Thyroid gland (tissue), 4 donors: Measurements from ENCODE around the gene UGP2. TPM values are rescaled to one million over a fixed set of nuclear protein-coding genes. Genes with fewer than 3 reads are reported as not detected.

ENCODE experiments used
- DNase-seq, 2 donors: peaks; one replicate each; pipeline ENCODE4 v3.0.0-alpha.2; 2019
- H3K27ac ChIP-seq, 3 donors: fragments of 200-600 bp; sonication (generic); 1 replicate in 2 of 3; 2 replicates in 1 of 3; pipeline ENCODE4 v1.5.1; 2016 to 2019; ENCODE audit warnings: mild to moderate bottlenecking in 1 of 3, moderate library complexity in 1 of 3
- H3K27me3 ChIP-seq: fragments of 200-600 bp; sonication (generic); one replicate; pipeline ENCODE4 v1.5.1; 2019
- H3K36me3 ChIP-seq, 2 donors: fragments of 200-600 bp; sonication (generic); one replicate each; pipeline ENCODE4 v1.5.1; 2016 to 2019
- H3K4me1 ChIP-seq, 2 donors: fragments of 200-600 bp; sonication (generic); one replicate each; pipeline ENCODE4 v1.5.1; 2017 to 2019
- H3K4me3 ChIP-seq, 3 donors: fragments of 200-600 bp; sonication (generic); replicated peaks in 1 of 3; 1 replicate in 2 of 3; 2 replicates in 1 of 3; pipeline ENCODE4 v1.5.1; 2016; ENCODE audit warnings: mild to moderate bottlenecking in 1 of 3
- H3K9me3 ChIP-seq: fragments of 200-600 bp; sonication (generic); one replicate; pipeline ENCODE4 v1.5.1; 2017
- POLR2A ChIP-seq, 2 donors: fragments of 450-650 bp; IDR thresholded peaks; one replicate each; pipeline ENCODE4 v1.6.1; 2017; ENCODE audit warnings: antibody characterized with exemption in 2 of 2, mild to moderate bottlenecking in 2 of 2, moderate library complexity in 1 of 2
- WGBS, 2 donors: methylation state at CpG; one replicate each; pipeline ENCODE4 v1.1.5; 2017; 5-methylcytosine and 5-hydroxymethylcytosine counted together
- intact Hi-C: fragments of 100-400 bp; cut with DNase I; formaldehyde crosslinking; loops from one replicate; pipeline ENCODE4 v1.15.1; 2023
- total RNA-seq, 4 donors: library from RNA; depleted of rRNA; stranded (reverse); fragments of >200 nt; gene quantifications; one replicate each; pipeline ENCODE4 v1.2.3, GENCODE V29; 2016
- TF ChIP-seq, protein P1 (sequence below), 6 experiments: fragments of 200-600 bp in 3 of 6; fragments of 450-650 bp in 3 of 6; sonication (generic) in 3 of 6; IDR thresholded peaks; one replicate each; pipeline ENCODE4 v1.5.1; 2016 to 2019; ENCODE audit warnings: antibody characterized with exemption in 6 of 6, mild to moderate bottlenecking in 2 of 6, inconsistent platforms in 1 of 6, moderate library complexity in 1 of 6

UGP2 gene
- total RNA-seq, 4 donors from 2014 or later, result 120 to 140 (median 133) TPM

DNA sequence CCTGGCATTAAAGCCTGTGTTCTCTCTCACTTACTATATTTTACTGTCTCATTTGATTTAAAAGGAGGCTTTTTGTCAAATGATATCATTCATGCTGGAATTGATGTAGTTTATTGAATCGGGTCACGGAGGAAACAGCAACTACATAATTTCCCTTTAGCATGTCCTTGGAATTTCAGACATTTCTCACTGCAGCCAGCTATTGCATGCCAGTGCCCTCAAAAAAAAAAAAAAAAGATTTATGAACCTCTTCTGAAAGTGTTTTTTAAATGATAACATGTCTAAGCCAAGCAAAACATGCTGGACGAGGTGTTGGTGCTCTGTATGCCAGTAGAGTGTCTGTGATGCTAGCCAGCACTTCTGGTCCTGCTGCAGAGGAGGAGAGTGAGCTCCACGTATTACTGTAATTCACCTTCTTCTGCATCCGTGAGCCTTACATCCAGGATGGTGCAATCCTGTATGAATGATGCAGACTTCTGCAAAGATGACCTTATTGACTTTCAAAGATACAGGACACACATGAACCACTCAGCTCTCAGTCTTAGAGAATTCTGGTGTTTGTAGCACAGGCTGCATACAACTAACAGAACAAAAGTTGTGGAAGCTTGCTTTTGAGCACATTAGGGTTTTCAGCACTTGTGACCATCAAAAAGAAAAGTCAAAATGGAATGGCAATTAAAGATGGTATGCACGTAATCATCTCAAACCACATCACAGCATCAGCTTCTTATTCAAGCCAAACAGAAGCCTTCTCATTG, 31.1 kb downstream of the UGP2 start:
- H3K27me3 ChIP-seq, result no peaks in the 10 kb centered on the region
- no peaks in the 10 kb centered on the region for H3K9me3 ChIP-seq
- H3K4me3 ChIP-seq, result no peak overlapping the region
- DNase-seq, result no peak
- H3K27ac ChIP-seq, result no peak overlapping the region
- 74% methylated on average over 6 of the region's 6 CpGs for WGBS, 2 donors
- TF ChIP-seq, protein P1, sequence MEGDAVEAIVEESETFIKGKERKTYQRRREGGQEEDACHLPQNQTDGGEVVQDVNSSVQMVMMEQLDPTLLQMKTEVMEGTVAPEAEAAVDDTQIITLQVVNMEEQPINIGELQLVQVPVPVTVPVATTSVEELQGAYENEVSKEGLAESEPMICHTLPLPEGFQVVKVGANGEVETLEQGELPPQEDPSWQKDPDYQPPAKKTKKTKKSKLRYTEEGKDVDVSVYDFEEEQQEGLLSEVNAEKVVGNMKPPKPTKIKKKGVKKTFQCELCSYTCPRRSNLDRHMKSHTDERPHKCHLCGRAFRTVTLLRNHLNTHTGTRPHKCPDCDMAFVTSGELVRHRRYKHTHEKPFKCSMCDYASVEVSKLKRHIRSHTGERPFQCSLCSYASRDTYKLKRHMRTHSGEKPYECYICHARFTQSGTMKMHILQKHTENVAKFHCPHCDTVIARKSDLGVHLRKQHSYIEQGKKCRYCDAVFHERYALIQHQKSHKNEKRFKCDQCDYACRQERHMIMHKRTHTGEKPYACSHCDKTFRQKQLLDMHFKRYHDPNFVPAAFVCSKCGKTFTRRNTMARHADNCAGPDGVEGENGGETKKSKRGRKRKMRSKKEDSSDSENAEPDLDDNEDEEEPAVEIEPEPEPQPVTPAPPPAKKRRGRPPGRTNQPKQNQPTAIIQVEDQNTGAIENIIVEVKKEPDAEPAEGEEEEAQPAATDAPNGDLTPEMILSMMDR (IDR thresholded peaks at IDR 0.05), result no peak
- TF ChIP-seq POLR2A (IDR thresholded peaks at IDR 0.05), result no peak
- peaks cover 8 to 19% of the 10 kb centered on the region in 2 donors for H3K4me1 ChIP-seq
- H3K36me3 ChIP-seq, result no peaks in the 10 kb centered on the region
- intact Hi-C loops, result no loop called here

DNA sequence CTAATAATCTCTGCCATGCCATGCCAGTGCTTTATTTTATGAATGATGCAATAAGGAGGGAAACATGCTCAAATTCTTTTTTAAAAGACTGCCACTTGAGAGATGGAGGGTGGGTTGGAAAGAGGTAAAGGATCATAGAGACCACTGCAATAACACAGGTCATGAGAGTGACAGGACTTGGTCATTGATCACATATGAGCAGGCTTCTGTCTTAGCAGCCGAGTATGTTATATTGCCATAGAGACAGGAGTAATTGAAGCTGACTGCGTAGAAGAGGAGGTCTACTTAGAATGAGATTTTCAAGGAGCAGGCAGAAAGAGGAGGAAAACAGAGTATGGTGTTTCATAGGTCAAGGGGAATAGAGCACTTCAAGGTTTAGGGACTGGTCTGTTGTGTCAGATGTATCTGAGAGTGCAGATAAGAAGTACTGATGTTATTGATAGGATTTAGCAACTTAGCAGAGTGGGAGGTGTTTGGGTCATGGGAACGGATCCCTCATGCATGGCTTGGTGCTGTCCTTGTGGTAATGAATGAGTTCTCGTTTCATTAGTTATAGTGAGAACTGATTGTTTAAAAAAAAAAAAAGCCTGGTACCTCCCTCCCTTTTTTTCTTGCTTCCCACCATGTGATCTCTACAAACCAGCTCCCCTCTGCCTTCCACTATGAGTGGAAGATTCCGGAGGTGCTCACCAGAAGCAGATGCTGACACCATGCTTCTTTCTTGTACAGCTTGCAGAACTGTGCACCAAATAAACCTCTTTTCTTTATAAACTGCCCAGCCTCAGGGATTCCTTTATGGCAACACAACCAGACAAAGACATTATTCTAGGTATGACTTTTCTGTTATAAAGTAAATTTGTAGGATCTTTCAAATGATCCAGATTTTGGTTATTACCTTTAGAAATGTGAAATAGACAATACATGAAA, 32.8 kb downstream of the UGP2 start:
- WGBS, 2 donors, result 95 to 99% methylated on average over 5 of the region's 5 CpGs
- no peak for DNase-seq
- Histone ChIP-seq H3K4me3 (no peak overlapping the region), H3K4me1 (peaks cover 8 to 19% of the 10 kb centered on the region in 2 donors), H3K9me3 (no peaks in the 10 kb centered on the region), H3K27ac (no peak overlapping the region), H3K27me3 (no peaks in the 10 kb centered on the region), H3K36me3 (no peaks in the 10 kb centered on the region)
- TF ChIP-seq, protein P1 (IDR thresholded peaks at IDR 0.05), result no peak
- TF ChIP-seq POLR2A (IDR thresholded peaks at IDR 0.05), result no peak
- intact Hi-C loops, result no loop called here

DNA sequence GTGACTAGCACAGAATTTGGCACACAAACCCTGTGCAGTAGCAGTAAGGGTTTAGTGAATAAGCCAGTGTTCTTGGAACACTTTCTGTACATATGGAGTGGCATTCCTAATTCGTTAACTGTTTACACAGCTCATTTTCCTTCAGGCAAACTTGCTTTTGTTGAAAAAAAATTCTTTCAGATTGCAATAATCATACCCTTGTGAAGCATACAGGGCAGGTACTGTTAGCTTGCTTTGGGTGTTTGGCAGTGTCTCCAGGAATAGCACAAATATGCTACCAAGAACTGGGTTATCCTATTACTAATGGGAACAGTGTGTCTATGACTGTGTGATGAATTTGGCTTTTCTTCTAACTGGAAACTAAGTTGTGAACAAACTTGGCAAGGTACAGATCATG, 33.4 kb downstream of the UGP2 start:
- Histone ChIP-seq H3K9me3 (no peaks in the 10 kb centered on the region), H3K27me3 (no peaks in the 10 kb centered on the region), H3K4me3 (no peak overlapping the region), H3K27ac (no peak overlapping the region), H3K4me1 (peaks cover 8 to 19% of the 10 kb centered on the region in 2 donors), H3K36me3 (no peaks in the 10 kb centered on the region)
- no peak for DNase-seq
- intact Hi-C loops, result no loop called here
- 55 to 71% methylated on average over 1 of the region's 1 CpG for WGBS, 2 donors
- TF ChIP-seq, protein P1 (IDR thresholded peaks at IDR 0.05), result no peak
- no peak for TF ChIP-seq POLR2A (IDR thresholded peaks at IDR 0.05)

DNA sequence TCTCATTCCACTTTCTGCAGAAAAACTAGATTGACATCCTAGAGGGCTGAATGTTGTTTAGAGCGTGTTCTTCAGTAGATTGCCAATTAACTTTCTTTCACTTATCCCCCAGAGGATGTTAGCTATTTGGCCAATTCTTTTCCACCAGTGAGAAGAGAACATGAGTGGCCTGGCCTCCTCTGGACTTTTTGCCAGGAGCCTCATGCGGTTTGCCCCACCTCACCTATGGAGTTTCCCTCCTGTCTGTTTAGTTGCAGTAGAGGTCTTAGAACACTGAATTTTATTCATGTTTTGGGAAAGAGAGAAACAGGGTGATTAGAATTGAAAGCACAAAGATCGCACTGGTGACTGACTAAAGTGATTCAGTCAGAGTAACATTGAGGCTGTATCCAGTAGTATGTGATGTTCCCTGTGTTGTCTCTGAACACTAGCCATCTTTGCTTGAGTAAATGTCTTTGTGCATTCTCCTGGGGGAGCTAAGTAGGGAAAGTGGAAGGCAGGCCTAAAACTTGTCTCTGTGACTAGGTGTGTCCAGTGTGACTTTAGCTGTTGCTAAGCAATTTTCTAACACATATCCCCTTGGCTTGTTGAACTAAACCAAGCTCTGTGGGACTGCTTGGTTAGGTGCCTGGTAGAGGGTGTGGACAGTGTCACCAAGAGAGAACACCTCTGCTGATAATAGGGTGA, 34.0 kb downstream of the UGP2 start:
- Histone ChIP-seq H3K36me3 (no peaks in the 10 kb centered on the region), H3K27ac (no peak overlapping the region), H3K4me3 (no peak overlapping the region), H3K27me3 (no peaks in the 10 kb centered on the region), H3K4me1 (peaks cover 8 to 19% of the 10 kb centered on the region in 2 donors), H3K9me3 (no peaks in the 10 kb centered on the region)
- 81 to 86% methylated on average over 3 of the region's 3 CpGs for WGBS, 2 donors
- no peak for DNase-seq
- intact Hi-C loops, result no loop called here
- TF ChIP-seq POLR2A (IDR thresholded peaks at IDR 0.05), result no peak
- TF ChIP-seq, protein P1 (IDR thresholded peaks at IDR 0.05), result no peak
